Natural killer cell (primary cell): ENCODE results near the gene SLCO3A1. TPM values are rescaled to one million over a fixed set of nuclear protein-coding genes. Genes with fewer than 3 reads are reported as not detected.

Experiments used
- ATAC-seq, 3 donors: fragments of 150-1000 bp in 2 of 3; fragments of 200-7000 bp in 1 of 3; cut with Tn5 transposase; 1 replicate in 1 of 3; 2 replicates in 2 of 3; pipeline ENCODE4 v1.10.0; 2021; ENCODE audit warnings: mild to moderate bottlenecking in 2 of 3, moderate library complexity in 2 of 3
- DNase-seq, 2 donors: peaks; one replicate each; pipeline versions ENCODE4 v3.0.0 to v3.0.0-alpha.2; 2013 to 2021; ENCODE audit warnings: mixed read lengths in 1 of 2
- H3K27ac ChIP-seq: one replicate; pipeline ENCODE4 v1.5.1; 2013; ENCODE audit warnings: mild to moderate bottlenecking, low read length
- H3K27me3 ChIP-seq: one replicate; pipeline ENCODE4 v1.6.1; 2013; ENCODE audit warnings: low read length; ENCODE audit not compliant: control insufficient read depth, insufficient read depth
- H3K36me3 ChIP-seq: one replicate; pipeline ENCODE4 v1.6.1; 2013; ENCODE audit warnings: low read length; ENCODE audit not compliant: control insufficient read depth, insufficient read depth
- H3K4me1 ChIP-seq: one replicate; pipeline ENCODE4 v1.6.1; 2013; ENCODE audit warnings: low read length; ENCODE audit not compliant: control insufficient read depth, insufficient read depth
- H3K4me3 ChIP-seq: one replicate; pipeline ENCODE4 v1.5.1; 2013; ENCODE audit warnings: low read length
- H3K9me3 ChIP-seq: one replicate; pipeline ENCODE4 v1.6.1; 2013; ENCODE audit warnings: low read length; ENCODE audit not compliant: control insufficient read depth, insufficient read depth
- H3K27ac Mint-ChIP-seq, 2 donors: one replicate each; pipeline ENCODE4 v1.8.0; 2022; ENCODE audit warnings: mild to moderate bottlenecking in 2 of 2, mixed read lengths in 2 of 2, moderate library complexity in 1 of 2
- H3K27me3 Mint-ChIP-seq, 2 donors: one replicate each; pipeline ENCODE4 v1.8.0; 2022; ENCODE audit warnings: low read depth in 2 of 2, mixed read lengths in 2 of 2
- H3K36me3 Mint-ChIP-seq: one replicate; pipeline ENCODE4 v1.8.0; 2022; ENCODE audit warnings: mixed read lengths
- H3K4me1 Mint-ChIP-seq, 2 donors: one replicate each; pipeline ENCODE4 v1.8.0; 2022; ENCODE audit warnings: mixed read lengths in 2 of 2
- H3K4me3 Mint-ChIP-seq: one replicate; pipeline ENCODE4 v1.8.0; 2022; ENCODE audit warnings: mild to moderate bottlenecking, moderate library complexity, mixed read lengths
- H3K9me3 Mint-ChIP-seq, 2 donors: one replicate each; pipeline ENCODE4 v1.8.0; 2022; ENCODE audit warnings: mixed read lengths in 2 of 2
- WGBS: methylation state at CpG from one replicate; pipeline ENCODE4 v1.1.7; 2013; ENCODE audit warnings: missing lambda C conversion rate; ENCODE audit not compliant: insufficient coverage; 5-methylcytosine and 5-hydroxymethylcytosine counted together
- intact Hi-C: fragments of 100-400 bp; cut with micrococcal nuclease; formaldehyde crosslinking; loops from one replicate; pipeline ENCODE4 v1.14.2; 2022
- total RNA-seq, 4 donors: library from RNA; stranded (reverse); fragments of 120-200 nt in 1 of 4; gene quantifications; one replicate each; pipeline versions ENCODE4 v1.2.3 to v1.2.4, GENCODE V29; 2013 to 2022
- TF ChIP-seq, protein P1 (sequence below): fragments of 200-600 bp; IDR thresholded peaks from one replicate; pipeline ENCODE4 v1.8.0; 2022; ENCODE audit warnings: antibody characterized with exemption

Gene SLCO3A1
- total RNA-seq, 3 donors from 2014 or later (not counting 1 experiment from before 2014, with no cell fraction given), result 48.5 to 73.5 (median 68.8) TPM

DNA sequence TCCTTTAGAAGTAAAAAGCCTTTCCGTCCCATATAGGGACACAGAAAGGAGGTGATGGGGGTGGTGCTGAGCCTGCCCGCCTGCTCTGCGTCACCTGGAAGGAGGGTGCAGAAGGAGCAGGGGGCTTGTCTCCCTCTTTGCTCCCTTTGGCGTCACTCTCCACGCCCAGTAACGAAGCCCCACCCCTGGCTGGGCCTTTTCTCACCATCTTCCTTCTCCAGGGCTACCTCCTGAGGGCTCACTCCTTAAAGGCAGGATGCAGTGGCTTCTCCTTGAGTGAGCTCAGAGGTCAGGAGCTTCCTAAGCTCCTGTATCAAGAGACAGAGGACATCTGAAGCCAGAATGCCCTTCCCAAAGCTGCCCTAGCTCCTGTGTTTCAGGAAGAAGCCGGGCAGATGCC, 31.5 kb downstream of the SLCO3A1 start:
- intact Hi-C loops, result no loop called here
- no peaks in the 10 kb centered on the region for H3K36me3 ChIP-seq
- Mint-ChIP-seq H3K27me3 (no peaks in the 10 kb centered on the region), H3K4me1 (peaks cover 75 to 80% of the 10 kb centered on the region in 2 donors), H3K36me3 (no peaks in the 10 kb centered on the region), H3K4me3 (no peak overlapping the region), H3K9me3 (no peaks in the 10 kb centered on the region), H3K27ac (peak overlapping the region in 1 of 2 donors; percentile 17)
- TF ChIP-seq, protein P1, sequence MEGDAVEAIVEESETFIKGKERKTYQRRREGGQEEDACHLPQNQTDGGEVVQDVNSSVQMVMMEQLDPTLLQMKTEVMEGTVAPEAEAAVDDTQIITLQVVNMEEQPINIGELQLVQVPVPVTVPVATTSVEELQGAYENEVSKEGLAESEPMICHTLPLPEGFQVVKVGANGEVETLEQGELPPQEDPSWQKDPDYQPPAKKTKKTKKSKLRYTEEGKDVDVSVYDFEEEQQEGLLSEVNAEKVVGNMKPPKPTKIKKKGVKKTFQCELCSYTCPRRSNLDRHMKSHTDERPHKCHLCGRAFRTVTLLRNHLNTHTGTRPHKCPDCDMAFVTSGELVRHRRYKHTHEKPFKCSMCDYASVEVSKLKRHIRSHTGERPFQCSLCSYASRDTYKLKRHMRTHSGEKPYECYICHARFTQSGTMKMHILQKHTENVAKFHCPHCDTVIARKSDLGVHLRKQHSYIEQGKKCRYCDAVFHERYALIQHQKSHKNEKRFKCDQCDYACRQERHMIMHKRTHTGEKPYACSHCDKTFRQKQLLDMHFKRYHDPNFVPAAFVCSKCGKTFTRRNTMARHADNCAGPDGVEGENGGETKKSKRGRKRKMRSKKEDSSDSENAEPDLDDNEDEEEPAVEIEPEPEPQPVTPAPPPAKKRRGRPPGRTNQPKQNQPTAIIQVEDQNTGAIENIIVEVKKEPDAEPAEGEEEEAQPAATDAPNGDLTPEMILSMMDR, result no peak
- H3K9me3 ChIP-seq, result no peaks in the 10 kb centered on the region
- no peaks in the 10 kb centered on the region for H3K27me3 ChIP-seq
- no peak overlapping the region for H3K4me3 ChIP-seq
- DNase-seq (no peak), ATAC-seq (no peak)
- peaks cover 8% of the 10 kb centered on the region for H3K4me1 ChIP-seq
- no peak overlapping the region for H3K27ac ChIP-seq
- WGBS, result 97% methylated on average over 7 of the region's 7 CpGs

DNA sequence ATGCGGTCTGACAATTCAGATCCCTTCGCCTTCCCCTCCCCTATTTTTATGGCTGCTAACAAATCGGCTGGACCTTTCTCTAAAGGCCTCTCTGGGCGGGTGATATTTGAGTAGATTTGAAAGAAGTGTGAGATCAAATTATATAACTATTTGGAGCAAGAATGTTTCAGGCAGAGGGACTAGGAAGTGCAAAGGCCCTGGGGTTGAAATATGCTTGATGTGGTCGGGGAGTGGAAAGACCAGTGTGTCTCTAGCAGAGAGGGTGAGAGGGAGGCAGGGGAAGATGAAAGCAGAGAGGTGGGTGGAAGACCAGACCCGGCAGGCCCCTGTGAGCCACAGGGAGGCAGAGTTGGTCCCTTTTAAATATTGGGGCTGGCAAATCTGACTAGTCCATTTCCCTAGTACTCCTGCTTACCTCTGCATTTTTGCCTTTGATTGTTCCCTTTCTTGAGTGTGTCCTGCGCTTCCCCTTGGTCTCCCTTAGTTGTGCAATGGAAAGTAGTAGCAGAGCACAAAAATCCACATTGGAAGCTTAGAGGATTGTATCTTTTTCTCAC, 32.3 kb downstream of the SLCO3A1 start:
- peaks cover 8% of the 10 kb centered on the region for H3K4me1 ChIP-seq
- H3K4me3 ChIP-seq, result no peak overlapping the region
- no peaks in the 10 kb centered on the region for H3K27me3 ChIP-seq
- no peaks in the 10 kb centered on the region for H3K9me3 ChIP-seq
- intact Hi-C loops, result no loop called here
- peak in 1 of 3 donors; percentile 30 for ATAC-seq
- H3K27ac ChIP-seq, result no peak overlapping the region
- Mint-ChIP-seq H3K27me3 (no peaks in the 10 kb centered on the region), H3K4me3 (no peak overlapping the region), H3K4me1 (peaks cover 75 to 80% of the 10 kb centered on the region in 2 donors), H3K36me3 (no peaks in the 10 kb centered on the region), H3K27ac (peak overlapping the region in 1 of 2 donors; percentile 17), H3K9me3 (no peaks in the 10 kb centered on the region)
- TF ChIP-seq, protein P1, result no peak
- no peaks in the 10 kb centered on the region for H3K36me3 ChIP-seq
- WGBS, result 83% methylated on average over 7 of the region's 7 CpGs
- DNase-seq, result no peak

DNA sequence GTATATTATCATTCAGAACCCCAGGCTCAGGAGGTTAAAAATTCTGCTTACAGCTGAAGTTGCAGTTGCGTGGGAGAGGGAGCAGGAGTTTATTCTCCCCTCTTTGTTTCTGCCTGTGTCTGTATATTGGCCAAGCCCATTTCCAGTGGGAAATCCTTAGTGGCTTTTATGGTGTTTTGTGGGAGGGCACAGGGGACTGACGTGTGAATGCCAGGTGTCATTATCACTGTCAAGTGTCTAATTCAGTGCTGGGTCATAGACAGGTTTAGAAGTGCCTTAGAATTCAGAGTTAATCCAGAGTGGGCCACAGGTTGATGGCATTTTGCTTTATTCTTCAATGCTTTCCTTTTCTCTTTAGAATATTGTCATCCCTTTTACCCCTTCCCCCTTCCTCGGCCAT, 33.4 kb downstream of the SLCO3A1 start:
- Histone ChIP-seq H3K36me3 (no peaks in the 10 kb centered on the region), H3K27ac (no peak overlapping the region), H3K4me3 (no peak overlapping the region), H3K9me3 (no peaks in the 10 kb centered on the region), H3K4me1 (peaks cover 8% of the 10 kb centered on the region), H3K27me3 (no peaks in the 10 kb centered on the region)
- DNase-seq (no peak), ATAC-seq (peak; percentile 50 to 77 (median 72))
- H3K4me1 Mint-ChIP-seq, result peaks cover 76 to 80% of the 10 kb centered on the region in 2 donors
- H3K4me3 Mint-ChIP-seq, result no peak overlapping the region
- peak overlapping the region in 1 of 2 donors; percentile 67 for H3K27ac Mint-ChIP-seq
- intact Hi-C loops, result no loop called here
- 67% methylated on average over 3 of the region's 3 CpGs for WGBS
- TF ChIP-seq, protein P1, result no peak
- H3K9me3 Mint-ChIP-seq, result no peaks in the 10 kb centered on the region
- H3K27me3 Mint-ChIP-seq, result no peaks in the 10 kb centered on the region
- no peaks in the 10 kb centered on the region for H3K36me3 Mint-ChIP-seq

DNA sequence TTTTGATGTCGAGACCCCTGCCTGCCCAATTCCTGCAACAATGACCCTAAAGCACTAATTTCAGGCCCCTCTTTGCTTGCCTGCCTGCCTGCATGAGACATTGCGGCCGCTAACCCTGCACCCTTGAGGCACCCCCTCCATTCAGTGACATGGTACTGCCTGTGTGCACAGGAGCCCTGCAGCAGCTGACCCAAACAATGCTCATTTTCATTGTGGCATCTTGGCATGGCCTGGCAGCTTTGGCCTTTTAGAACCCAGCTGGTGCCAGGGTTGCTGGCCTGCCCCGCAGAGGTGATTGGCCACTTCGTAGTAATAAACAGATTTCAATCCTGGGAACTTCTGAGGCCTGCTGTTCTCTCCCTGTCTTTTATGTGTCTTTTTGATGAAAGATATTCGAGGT, 33.8 kb downstream of the SLCO3A1 start:
- no peaks in the 10 kb centered on the region for H3K27me3 ChIP-seq
- Mint-ChIP-seq H3K27ac (peak overlapping the region in 1 of 2 donors; percentile 67), H3K36me3 (no peaks in the 10 kb centered on the region), H3K4me1 (peaks cover 76 to 80% of the 10 kb centered on the region in 2 donors), H3K9me3 (no peaks in the 10 kb centered on the region), H3K27me3 (no peaks in the 10 kb centered on the region), H3K4me3 (no peak overlapping the region)
- H3K27ac ChIP-seq, result no peak overlapping the region
- ATAC-seq, result no peak
- H3K36me3 ChIP-seq, result no peaks in the 10 kb centered on the region
- no peaks in the 10 kb centered on the region for H3K9me3 ChIP-seq
- no peak overlapping the region for H3K4me3 ChIP-seq
- DNase-seq, result no peak
- TF ChIP-seq, protein P1, result no peak
- intact Hi-C loops, result no loop called here
- 92% methylated on average over 6 of the region's 6 CpGs for WGBS
- H3K4me1 ChIP-seq, result peaks cover 8% of the 10 kb centered on the region
